ENCODE data around the gene CDH23. TPM values are rescaled to one million over a fixed set of nuclear protein-coding genes. Genes with fewer than 3 reads are reported as not detected.

CDH23 gene
- total and polyA plus RNA-seq, 2 donors = 3.6 to 9.9 TPM

GRCh38 chr10:71742301-71743088 is 345.8 kb downstream of the CDH23 start:
- Histone ChIP-seq H3K4me3 (ENCODE audit: low read depth, low read length) (no peak overlapping the region), H3K27ac (ENCODE audit: low read depth) (no peak overlapping the region), H3K4me1 (ENCODE audit: insufficient read depth) (peaks cover 2% of the 10 kb centered on the region), H3K36me3 (ENCODE audit: insufficient read depth) (no peaks in the 10 kb centered on the region)
- WGBS = 93% methylated on average over 10 of the region's 10 CpGs
- no peak for DNase-seq (ENCODE audit: extremely low spot score)

GRCh38 chr10:71743089-71743838 is 346.5 kb downstream of the CDH23 start:
- H3K4me1 ChIP-seq (ENCODE audit: insufficient read depth) = peaks cover 2% of the 10 kb centered on the region
- no peak overlapping the region for H3K4me3 ChIP-seq (ENCODE audit: low read depth, low read length)
- no peak for DNase-seq (ENCODE audit: extremely low spot score)
- WGBS = 91% methylated on average over 4 of the region's 4 CpGs
- H3K27ac ChIP-seq (ENCODE audit: low read depth) = no peak overlapping the region
- no peaks in the 10 kb centered on the region for H3K36me3 ChIP-seq (ENCODE audit: insufficient read depth)

- H3K27ac ChIP-seq (ENCODE audit: low read depth) = no peak overlapping the region
- H3K4me1 ChIP-seq (ENCODE audit: insufficient read depth) = peaks cover 2% of the 10 kb centered on the region
- DNase-seq (ENCODE audit: extremely low spot score) = no peak
- WGBS = 86% methylated on average over 1 of the region's 1 CpG
- H3K36me3 ChIP-seq (ENCODE audit: insufficient read depth) = no peaks in the 10 kb centered on the region
- no peak overlapping the region for H3K4me3 ChIP-seq (ENCODE audit: low read depth, low read length)
Measured at GRCh38 chr10:71743866-71744265, 347.1 kb downstream of the CDH23 start.

GRCh38 chr10:71744897-71745663 is 348.4 kb downstream of the CDH23 start:
- H3K4me1 ChIP-seq (ENCODE audit: insufficient read depth) = peaks cover 2% of the 10 kb centered on the region
- DNase-seq (ENCODE audit: extremely low spot score) = no peak

GRCh38 chr10:71745664-71746250 is 349.0 kb downstream of the CDH23 start:
- Histone ChIP-seq H3K36me3 (ENCODE audit: insufficient read depth) (no peaks in the 10 kb centered on the region), H3K4me3 (ENCODE audit: low read depth, low read length) (no peak overlapping the region), H3K27ac (ENCODE audit: low read depth) (no peak overlapping the region), H3K4me1 (ENCODE audit: insufficient read depth) (peaks cover 2% of the 10 kb centered on the region)
- 95% methylated on average over 2 of the region's 2 CpGs for WGBS
- no peak for DNase-seq (ENCODE audit: extremely low spot score)

More at GRCh38 chr10:71744897-71745663, 348.4 kb downstream of the CDH23 start:
- 91% methylated on average over 8 of the region's 8 CpGs for WGBS
- no peak overlapping the region for H3K27ac ChIP-seq (ENCODE audit: low read depth)
- H3K36me3 ChIP-seq (ENCODE audit: insufficient read depth) = no peaks in the 10 kb centered on the region
- H3K4me3 ChIP-seq (ENCODE audit: low read depth, low read length) = no peak overlapping the region

DNA sequence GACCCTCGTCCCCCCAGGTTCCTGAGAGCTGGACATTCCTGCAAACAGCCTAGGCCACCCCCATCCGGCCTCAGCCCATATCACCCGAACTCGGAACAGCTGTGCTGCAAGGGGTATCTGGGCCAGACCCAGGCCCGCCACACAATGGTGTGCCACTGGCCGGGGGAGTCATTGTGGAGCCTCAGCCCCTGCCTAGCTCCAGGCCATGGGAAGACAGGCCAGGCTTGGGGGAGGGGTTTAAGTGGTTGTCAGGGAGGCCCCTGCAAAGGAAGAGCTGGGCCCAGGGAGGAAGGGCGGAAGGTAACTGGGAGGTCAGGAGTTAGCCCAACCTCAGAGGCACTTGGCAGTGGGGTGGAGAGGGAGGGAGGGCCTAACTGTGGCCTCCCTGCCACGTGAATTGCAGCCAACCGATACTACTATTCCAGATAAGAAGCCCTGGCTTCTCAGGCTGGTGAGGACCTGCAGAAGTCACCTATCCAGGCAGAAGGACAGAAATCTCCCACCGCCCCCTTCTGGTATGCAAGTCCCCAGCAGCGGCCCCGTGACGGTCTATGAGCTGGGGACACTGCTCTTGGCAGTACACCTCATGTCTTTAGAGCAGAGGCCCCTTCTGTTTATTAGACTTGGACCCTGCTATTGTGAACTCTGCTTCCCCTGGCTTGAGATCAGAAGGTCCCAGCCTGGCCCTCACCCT is 349.8 kb downstream of the CDH23 start:
- peak overlapping the region; percentile 64 for H3K27ac ChIP-seq (ENCODE audit: low read depth)
- WGBS = 56% methylated on average over 13 of the region's 13 CpGs
- no peak overlapping the region for H3K4me3 ChIP-seq (ENCODE audit: low read depth, low read length)
- H3K4me1 ChIP-seq (ENCODE audit: insufficient read depth) = peaks cover 2% of the 10 kb centered on the region
- H3K36me3 ChIP-seq (ENCODE audit: insufficient read depth) = no peaks in the 10 kb centered on the region
- DNase-seq (ENCODE audit: extremely low spot score) = no peak

DNA sequence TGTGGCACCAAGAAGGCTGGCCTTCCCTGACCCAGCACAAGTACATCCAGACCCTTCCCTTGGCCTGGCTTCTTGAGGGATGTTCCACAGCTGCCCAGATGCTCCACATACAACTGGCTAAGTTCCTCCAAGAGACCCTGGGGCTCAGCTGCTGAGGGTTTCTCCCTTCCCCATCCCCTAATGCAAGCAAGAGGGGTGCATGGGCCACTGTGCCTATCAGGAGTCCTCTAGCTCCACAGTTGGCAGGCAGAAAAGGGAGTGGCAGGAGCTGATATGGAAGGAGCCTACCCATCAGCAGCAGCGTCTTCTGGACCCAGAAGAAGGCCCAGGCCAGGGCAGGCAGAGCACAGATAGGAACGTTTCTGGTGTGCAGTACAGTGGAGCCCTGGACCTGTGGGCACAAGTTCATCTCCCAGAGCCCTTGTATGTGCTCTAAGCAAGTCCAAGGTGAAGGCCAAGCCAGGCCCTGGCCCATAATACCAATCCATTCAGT is 350.4 kb downstream of the CDH23 start:
- peaks cover 2% of the 10 kb centered on the region for H3K4me1 ChIP-seq (ENCODE audit: insufficient read depth)
- peak overlapping the region; percentile 64 for H3K27ac ChIP-seq (ENCODE audit: low read depth)
- no peak for DNase-seq (ENCODE audit: extremely low spot score)
- no peak overlapping the region for H3K4me3 ChIP-seq (ENCODE audit: low read depth, low read length)
- 79% methylated on average over 2 of the region's 2 CpGs for WGBS
- H3K36me3 ChIP-seq (ENCODE audit: insufficient read depth) = no peaks in the 10 kb centered on the region

- Histone ChIP-seq H3K4me1 (ENCODE audit: insufficient read depth) (peaks cover 2% of the 10 kb centered on the region), H3K27ac (ENCODE audit: low read depth) (peak overlapping the region; percentile 66), H3K36me3 (ENCODE audit: insufficient read depth) (no peaks in the 10 kb centered on the region), H3K4me3 (ENCODE audit: low read depth, low read length) (no peak overlapping the region)
- 65% methylated on average over 14 of the region's 14 CpGs for WGBS
- DNase-seq (ENCODE audit: extremely low spot score) = peak; percentile 45
Measured at GRCh38 chr10:71747551-71748523, 351.1 kb downstream of the CDH23 start.

DNA sequence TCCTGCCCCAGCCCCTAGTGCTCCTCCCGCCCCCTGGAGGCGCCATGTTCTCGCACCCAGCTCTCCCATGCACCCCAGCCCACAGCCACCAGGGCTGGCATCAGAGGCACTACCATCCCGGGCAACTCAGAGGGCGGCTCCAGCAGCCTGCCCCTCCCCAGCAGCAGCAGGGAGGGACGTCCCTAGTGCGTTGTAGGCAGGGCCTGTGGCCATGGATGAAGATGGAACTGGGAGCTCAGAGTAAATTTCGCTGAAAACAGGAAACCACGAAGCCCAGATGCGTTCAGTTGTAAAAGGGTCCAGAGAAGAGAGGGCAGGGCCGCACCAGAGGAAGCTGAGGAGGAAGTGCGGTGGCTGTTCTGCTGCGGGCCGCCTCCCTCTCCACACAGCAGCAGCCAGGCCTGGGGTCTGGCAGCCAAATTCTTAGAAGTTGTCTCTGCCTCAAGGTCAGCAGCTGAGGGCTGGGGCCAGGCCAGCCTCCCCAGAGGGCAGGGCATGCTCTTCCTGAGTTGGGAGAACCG is 352.0 kb downstream of the CDH23 start:
- no peak for DNase-seq (ENCODE audit: extremely low spot score)
- 42% methylated on average over 15 of the region's 15 CpGs for WGBS
- Histone ChIP-seq H3K36me3 (ENCODE audit: insufficient read depth) (no peaks in the 10 kb centered on the region), H3K27ac (ENCODE audit: low read depth) (no peak overlapping the region), H3K4me3 (ENCODE audit: low read depth, low read length) (no peak overlapping the region), H3K4me1 (ENCODE audit: insufficient read depth) (peaks cover 2% of the 10 kb centered on the region)

- no peak for DNase-seq (ENCODE audit: extremely low spot score)
- Histone ChIP-seq H3K4me1 (ENCODE audit: insufficient read depth) (peaks cover 2% of the 10 kb centered on the region), H3K4me3 (ENCODE audit: low read depth, low read length) (no peak overlapping the region), H3K27ac (ENCODE audit: low read depth) (peak overlapping the region; percentile 57), H3K36me3 (ENCODE audit: insufficient read depth) (no peaks in the 10 kb centered on the region)
- WGBS = 86% methylated on average over 4 of the region's 4 CpGs
Measured at GRCh38 chr10:71749396-71749795, 352.7 kb downstream of the CDH23 start.

- Histone ChIP-seq H3K36me3 (ENCODE audit: insufficient read depth) (no peaks in the 10 kb centered on the region), H3K4me1 (ENCODE audit: insufficient read depth) (peaks cover 2% of the 10 kb centered on the region), H3K4me3 (ENCODE audit: low read depth, low read length) (no peak overlapping the region), H3K27ac (ENCODE audit: low read depth) (no peak overlapping the region)
- 87% methylated on average over 15 of the region's 15 CpGs for WGBS
- DNase-seq (ENCODE audit: extremely low spot score) = no peak
Measured at GRCh38 chr10:71750124-71750841, 353.6 kb downstream of the CDH23 start.

All from urinary bladder (tissue), 4 donors.